Left ventricle myocardium inferior (tissue), 1 donor: Measurements from ENCODE around the gene NCOA1. TPM values are rescaled to one million over a fixed set of nuclear protein-coding genes. Genes with fewer than 3 reads are reported as not detected.

ENCODE experiments used
- DNase-seq: peaks from one replicate; pipeline ENCODE4 v3.0.0-alpha.2; 2020
- H3K27ac ChIP-seq: fragments of 200-600 bp; replicated peaks from 2 replicates; pipeline ENCODE4 v1.8.0; 2021
- H3K27me3 ChIP-seq: fragments of 200-600 bp; 2 replicates; pipeline ENCODE4 v1.8.0; 2021; ENCODE audit warnings: low read depth
- H3K36me3 ChIP-seq: fragments of 200-600 bp; 2 replicates; pipeline ENCODE4 v1.8.0; 2021
- H3K4me1 ChIP-seq: fragments of 200-600 bp; 2 replicates; pipeline ENCODE4 v1.8.0; 2021
- H3K4me3 ChIP-seq: fragments of 200-600 bp; 2 replicates; pipeline ENCODE4 v1.8.0; 2021; ENCODE audit warnings: mild to moderate bottlenecking, moderate library complexity
- H3K9me3 ChIP-seq: fragments of 200-600 bp; replicated peaks from 2 replicates; pipeline ENCODE4 v1.8.0; 2021
- CTCF ChIP-seq: fragments of 200-600 bp; IDR thresholded peaks from 2 replicates; pipeline ENCODE4 v1.8.0; 2021; ENCODE audit warnings: antibody characterized with exemption, mild to moderate bottlenecking, borderline replicate concordance
- intact Hi-C: fragments of 100-400 bp; cut with micrococcal nuclease; formaldehyde crosslinking; loops from one replicate; pipeline ENCODE4 v1.11.0; 2022
- total RNA-seq: library from RNA; stranded (reverse); fragmentation: NEBNext Ultra II Directional; extraction: Animal tissue kit (Norgen Biotek cat#: 25700); gene quantifications from one replicate; pipeline ENCODE4 v1.2.1, GENCODE V29; 2021
- donor health status: DM: no; HTN: yes; CAD: no; lungs with severe emphysema.

Gene NCOA1
- total RNA-seq, 1 donor from 2014 or later, result 26.9 TPM

DNA sequence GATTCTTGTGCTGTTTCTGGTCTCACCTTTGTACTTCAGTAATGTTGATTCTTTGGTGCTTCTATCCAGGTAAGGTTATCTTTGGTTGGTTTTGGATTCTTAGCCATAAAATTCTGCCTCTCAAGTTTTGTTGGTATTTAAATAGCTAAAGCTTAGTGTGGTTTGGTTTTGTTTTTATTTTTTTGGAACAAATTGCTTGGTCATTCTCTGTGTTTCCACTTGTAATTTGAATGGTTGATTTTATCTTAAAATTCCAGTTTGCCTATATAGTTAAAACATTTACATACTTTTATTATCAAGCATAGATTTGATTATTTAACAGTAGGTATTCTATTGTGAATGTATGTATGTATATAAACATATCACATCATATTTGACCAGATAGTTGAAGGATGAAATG is 6.6 kb downstream of the NCOA1 start:
- no peak for DNase-seq
- no peaks in the 10 kb centered on the region for H3K27me3 ChIP-seq
- peaks cover 90% of the 10 kb centered on the region for H3K4me1 ChIP-seq
- no peak overlapping the region for H3K27ac ChIP-seq
- intact Hi-C loops, result loop anchor here (10.0 kb wide), 2 partner anchors 63 to 227 kb away; no protein-coding TSS in a partner anchor
- H3K36me3 ChIP-seq, result no peaks in the 10 kb centered on the region
- no peak overlapping the region for H3K4me3 ChIP-seq
- TF ChIP-seq CTCF, result no peak
- H3K9me3 ChIP-seq, result no peaks in the 10 kb centered on the region

- no peak overlapping the region for H3K4me3 ChIP-seq
- DNase-seq, result no peak
- no peaks in the 10 kb centered on the region for H3K9me3 ChIP-seq
- intact Hi-C loops, result loop anchor here (10.0 kb wide), 2 partner anchors 63 to 227 kb away; no protein-coding TSS in a partner anchor
- TF ChIP-seq CTCF, result no peak
- H3K27me3 ChIP-seq, result no peaks in the 10 kb centered on the region
- no peak overlapping the region for H3K27ac ChIP-seq
- H3K36me3 ChIP-seq, result no peaks in the 10 kb centered on the region
- H3K4me1 ChIP-seq, result peaks cover 90% of the 10 kb centered on the region
These were observed 7.1 kb downstream of the NCOA1 start for GRCh38 chr2:24498121-24498520.

- DNase-seq, result no peak
- intact Hi-C loops, result no loop called here
- peaks cover 80% of the 10 kb centered on the region for H3K4me1 ChIP-seq
- H3K4me3 ChIP-seq, result no peak overlapping the region
- H3K36me3 ChIP-seq, result no peaks in the 10 kb centered on the region
- no peaks in the 10 kb centered on the region for H3K27me3 ChIP-seq
- no peak overlapping the region for H3K27ac ChIP-seq
- TF ChIP-seq CTCF, result no peak
- H3K9me3 ChIP-seq, result no peaks in the 10 kb centered on the region
These were observed 10.8 kb downstream of the NCOA1 start for GRCh38 chr2:24501813-24502212.

GRCh38 chr2:24505534-24506275 is 14.7 kb downstream of the NCOA1 start:
- no peak overlapping the region for H3K27ac ChIP-seq
- peaks cover 81% of the 10 kb centered on the region for H3K4me1 ChIP-seq
- no peak for TF ChIP-seq CTCF
- no peak for DNase-seq
- no peak overlapping the region for H3K4me3 ChIP-seq
- no peaks in the 10 kb centered on the region for H3K27me3 ChIP-seq
- no peaks in the 10 kb centered on the region for H3K36me3 ChIP-seq
- no peaks in the 10 kb centered on the region for H3K9me3 ChIP-seq
- intact Hi-C loops, result no loop called here

GRCh38 chr2:24507549-24507948 is 16.5 kb downstream of the NCOA1 start:
- Histone ChIP-seq H3K27ac (no peak overlapping the region), H3K4me1 (peaks cover 81% of the 10 kb centered on the region), H3K36me3 (no peaks in the 10 kb centered on the region), H3K4me3 (no peak overlapping the region), H3K27me3 (no peaks in the 10 kb centered on the region), H3K9me3 (no peaks in the 10 kb centered on the region)
- TF ChIP-seq CTCF, result no peak
- DNase-seq, result no peak
- intact Hi-C loops, result no loop called here
